GM19463 (cell line): Measurements from ENCODE around the gene SLC7A5.
"Not testable (repeated sequence)": the region's sequence is repeated elsewhere in the genome, so short reads cannot be mapped to it uniquely, and the experiment has no call there.

Experiments used
- ATAC-seq: cut with Tn5 transposase; IDR thresholded peaks from one replicate; pipeline ENCODE4 v1.9.1; 2021; ENCODE audit warnings: mild to moderate bottlenecking, moderate library complexity; ENCODE audit not compliant: unreplicated experiment

SLC7A5 gene

GRCh38 chr16:87824016-87824990, 45.0 kb downstream of the SLC7A5 start:
- ATAC-seq: no peak

GRCh38 chr16:87823181-87823929, 46.0 kb downstream of the SLC7A5 start:
- ATAC-seq: no peak

GRCh38 chr16:87822108-87822970, 47.0 kb downstream of the SLC7A5 start:
- ATAC-seq: no peak

- ATAC-seq: no peak
Measured at GRCh38 chr16:87821376-87822107, 47.8 kb downstream of the SLC7A5 start.

- ATAC-seq: no peak
Measured at GRCh38 chr16:87819983-87820382, 49.3 kb downstream of the SLC7A5 start.

GRCh38 chr16:87819282-87819681, 50.0 kb downstream of the SLC7A5 start:
- no peak for ATAC-seq

- no peak for ATAC-seq
Measured at GRCh38 chr16:87818533-87819161, 50.7 kb downstream of the SLC7A5 start.

- ATAC-seq: no peak
Measured at GRCh38 chr16:87817910-87818309, 51.4 kb downstream of the SLC7A5 start.

GRCh38 chr16:87817370-87817769, 51.9 kb downstream of the SLC7A5 start:
- ATAC-seq: not testable (repeated sequence)

GRCh38 chr16:87816507-87817100, 52.7 kb downstream of the SLC7A5 start:
- no peak for ATAC-seq

GRCh38 chr16:87815567-87815966, 53.7 kb downstream of the SLC7A5 start:
- ATAC-seq: no peak

- no peak for ATAC-seq
Measured at GRCh38 chr16:87812200-87812656, 57.1 kb downstream of the SLC7A5 start.

- ATAC-seq: not testable (repeated sequence)
Measured at GRCh38 chr16:87811454-87811853, 57.9 kb downstream of the SLC7A5 start.

- peak; percentile 47 for ATAC-seq
Measured at GRCh38 chr16:87809150-87809902, 60.0 kb downstream of the SLC7A5 start.

- ATAC-seq: no peak
Measured at GRCh38 chr16:87808108-87808507, 61.2 kb downstream of the SLC7A5 start.

GRCh38 chr16:87806641-87807546, 62.4 kb downstream of the SLC7A5 start:
- ATAC-seq: no peak

GRCh38 chr16:87806261-87806640, 63.1 kb downstream of the SLC7A5 start:
- no peak for ATAC-seq

GRCh38 chr16:87803385-87803784, 65.9 kb downstream of the SLC7A5 start:
- ATAC-seq: no peak
